ENCODE measurements around the gene NNMT.

Gene NNMT

GRCh38 chr11:114277637-114278341, 18.4 kb upstream of the NNMT start:
- Histone ChIP-seq H3K27ac (no peak overlapping the region), H3K4me3 (no peak overlapping the region), H3K9ac (ENCODE audit: insufficient read length) (no peak overlapping the region), H3K9me3 (ENCODE audit: low read depth, low read length) (no peaks in the 10 kb centered on the region), H3K36me3 (ENCODE audit: insufficient read depth, low read length) (no peaks in the 10 kb centered on the region)
- DNase-seq (ENCODE audit: low read depth, low spot score) = no peak
- TF ChIP-seq FOXP2 (optimal IDR thresholded peaks at IDR 0.05; ENCODE audit: control extremely low read depth, extremely low read length, insufficient read depth) (no peak), POLR2AphosphoS5 (IDR thresholded peaks at IDR 0.05; ENCODE audit: borderline replicate concordance, low read depth, low read length) (no peak), EZH2 (IDR thresholded peaks at IDR 0.05) (no peak)

- no peak overlapping the region for H3K27ac ChIP-seq
- DNase-seq (ENCODE audit: low read depth, low spot score) = no peak
- H3K9me3 ChIP-seq (ENCODE audit: low read depth, low read length) = no peaks in the 10 kb centered on the region
- H3K4me3 ChIP-seq = no peak overlapping the region
- no peaks in the 10 kb centered on the region for H3K36me3 ChIP-seq (ENCODE audit: insufficient read depth, low read length)
- H3K9ac ChIP-seq (ENCODE audit: insufficient read length) = no peak overlapping the region
- TF ChIP-seq EZH2 (IDR thresholded peaks at IDR 0.05) (no peak), POLR2AphosphoS5 (IDR thresholded peaks at IDR 0.05; ENCODE audit: borderline replicate concordance, low read depth, low read length) (no peak), FOXP2 (optimal IDR thresholded peaks at IDR 0.05; ENCODE audit: control extremely low read depth, extremely low read length, insufficient read depth) (no peak)
Measured at GRCh38 chr11:114278342-114279065, 17.7 kb upstream of the NNMT start.

- no peak overlapping the region for H3K9ac ChIP-seq (ENCODE audit: insufficient read length)
- no peak for DNase-seq (ENCODE audit: low read depth, low spot score)
- H3K9me3 ChIP-seq (ENCODE audit: low read depth, low read length) = no peaks in the 10 kb centered on the region
- no peaks in the 10 kb centered on the region for H3K36me3 ChIP-seq (ENCODE audit: insufficient read depth, low read length)
- no peak overlapping the region for H3K27ac ChIP-seq
- TF ChIP-seq POLR2AphosphoS5 (IDR thresholded peaks at IDR 0.05; ENCODE audit: borderline replicate concordance, low read depth, low read length) = no peak
- TF ChIP-seq EZH2 (IDR thresholded peaks at IDR 0.05) = no peak
- TF ChIP-seq FOXP2 (optimal IDR thresholded peaks at IDR 0.05; ENCODE audit: control extremely low read depth, extremely low read length, insufficient read depth) = no peak
- H3K4me3 ChIP-seq = no peak overlapping the region
Measured at GRCh38 chr11:114279792-114280546, 16.2 kb upstream of the NNMT start.

- no peak overlapping the region for H3K9ac ChIP-seq (ENCODE audit: insufficient read length)
- no peak for DNase-seq (ENCODE audit: low read depth, low spot score)
Measured at GRCh38 chr11:114280696-114281095, 15.5 kb upstream of the NNMT start.

GRCh38 chr11:114281388-114281956, 14.7 kb upstream of the NNMT start:
- no peaks in the 10 kb centered on the region for H3K36me3 ChIP-seq (ENCODE audit: insufficient read depth, low read length)
- H3K9me3 ChIP-seq (ENCODE audit: low read depth, low read length) = no peaks in the 10 kb centered on the region
- no peak for DNase-seq (ENCODE audit: low read depth, low spot score)
- no peak overlapping the region for H3K27ac ChIP-seq
- H3K9ac ChIP-seq (ENCODE audit: insufficient read length) = no peak overlapping the region
- TF ChIP-seq EZH2 (IDR thresholded peaks at IDR 0.05) (no peak), FOXP2 (optimal IDR thresholded peaks at IDR 0.05; ENCODE audit: control extremely low read depth, extremely low read length, insufficient read depth) (no peak), POLR2AphosphoS5 (IDR thresholded peaks at IDR 0.05; ENCODE audit: borderline replicate concordance, low read depth, low read length) (no peak)
- no peak overlapping the region for H3K4me3 ChIP-seq

More at GRCh38 chr11:114280696-114281095, 15.5 kb upstream of the NNMT start:
- H3K4me3 ChIP-seq = no peak overlapping the region
- no peak overlapping the region for H3K27ac ChIP-seq
- no peak for TF ChIP-seq EZH2 (IDR thresholded peaks at IDR 0.05)
- no peak for TF ChIP-seq POLR2AphosphoS5 (IDR thresholded peaks at IDR 0.05; ENCODE audit: borderline replicate concordance, low read depth, low read length)
- no peak for TF ChIP-seq FOXP2 (optimal IDR thresholded peaks at IDR 0.05; ENCODE audit: control extremely low read depth, extremely low read length, insufficient read depth)
- no peaks in the 10 kb centered on the region for H3K36me3 ChIP-seq (ENCODE audit: insufficient read depth, low read length)
- H3K9me3 ChIP-seq (ENCODE audit: low read depth, low read length) = no peaks in the 10 kb centered on the region

GRCh38 chr11:114282488-114282887, 13.7 kb upstream of the NNMT start:
- DNase-seq (ENCODE audit: low read depth, low spot score) = no peak
- Histone ChIP-seq H3K9ac (ENCODE audit: insufficient read length) (no peak overlapping the region), H3K9me3 (ENCODE audit: low read depth, low read length) (no peaks in the 10 kb centered on the region), H3K27ac (no peak overlapping the region), H3K36me3 (ENCODE audit: insufficient read depth, low read length) (no peaks in the 10 kb centered on the region), H3K4me3 (no peak overlapping the region)
- TF ChIP-seq EZH2 (IDR thresholded peaks at IDR 0.05) = no peak
- no peak for TF ChIP-seq FOXP2 (optimal IDR thresholded peaks at IDR 0.05; ENCODE audit: control extremely low read depth, extremely low read length, insufficient read depth)
- TF ChIP-seq POLR2AphosphoS5 (IDR thresholded peaks at IDR 0.05; ENCODE audit: borderline replicate concordance, low read depth, low read length) = no peak

- Histone ChIP-seq H3K9ac (ENCODE audit: insufficient read length) (no peak overlapping the region), H3K27ac (no peak overlapping the region), H3K36me3 (ENCODE audit: insufficient read depth, low read length) (no peaks in the 10 kb centered on the region), H3K4me3 (no peak overlapping the region), H3K9me3 (ENCODE audit: low read depth, low read length) (no peaks in the 10 kb centered on the region)
- TF ChIP-seq FOXP2 (optimal IDR thresholded peaks at IDR 0.05; ENCODE audit: control extremely low read depth, extremely low read length, insufficient read depth) = no peak
- no peak for TF ChIP-seq EZH2 (IDR thresholded peaks at IDR 0.05)
- TF ChIP-seq POLR2AphosphoS5 (IDR thresholded peaks at IDR 0.05; ENCODE audit: borderline replicate concordance, low read depth, low read length) = no peak
- no peak for DNase-seq (ENCODE audit: low read depth, low spot score)
Measured at GRCh38 chr11:114283422-114283821, 12.8 kb upstream of the NNMT start.

- Histone ChIP-seq H3K9ac (ENCODE audit: insufficient read length) (no peak overlapping the region), H3K27ac (no peak overlapping the region), H3K4me3 (no peak overlapping the region), H3K9me3 (ENCODE audit: low read depth, low read length) (no peaks in the 10 kb centered on the region), H3K36me3 (ENCODE audit: insufficient read depth, low read length) (no peaks in the 10 kb centered on the region)
- TF ChIP-seq EZH2 (IDR thresholded peaks at IDR 0.05) = no peak
- TF ChIP-seq POLR2AphosphoS5 (IDR thresholded peaks at IDR 0.05; ENCODE audit: borderline replicate concordance, low read depth, low read length) = no peak
- TF ChIP-seq FOXP2 (optimal IDR thresholded peaks at IDR 0.05; ENCODE audit: control extremely low read depth, extremely low read length, insufficient read depth) = no peak
- DNase-seq (ENCODE audit: low read depth, low spot score) = no peak
Measured at GRCh38 chr11:114284021-114284420, 12.2 kb upstream of the NNMT start.

Measured in SK-N-MC (cell line).